ENCODE measurements around the gene NAXD.
"Not testable (repeated sequence)": the region's sequence is repeated elsewhere in the genome, so short reads cannot be mapped to it uniquely, and the experiment has no call there.

DNA sequence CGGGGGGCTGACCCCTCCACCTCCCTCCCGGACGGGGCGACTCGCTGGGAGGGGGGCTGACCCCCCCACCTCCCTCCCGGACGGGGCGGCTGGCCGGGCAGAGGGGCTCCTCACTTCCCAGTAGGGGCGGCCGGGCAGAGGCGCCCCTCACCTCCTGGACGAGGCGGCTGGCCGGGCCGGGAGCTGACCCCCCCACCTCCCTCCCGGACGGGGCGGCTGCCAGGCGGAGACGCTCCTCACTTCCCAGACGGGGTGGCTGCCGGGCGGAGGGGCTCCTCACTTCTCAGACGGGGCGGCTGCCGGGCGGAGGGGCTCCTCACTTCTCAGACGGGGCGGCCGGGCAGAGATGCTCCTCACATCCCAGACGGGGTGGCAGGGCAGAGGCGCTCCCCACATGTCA, 9.1 kb upstream of the NAXD start:
- TF ChIP-seq, protein P1, sequence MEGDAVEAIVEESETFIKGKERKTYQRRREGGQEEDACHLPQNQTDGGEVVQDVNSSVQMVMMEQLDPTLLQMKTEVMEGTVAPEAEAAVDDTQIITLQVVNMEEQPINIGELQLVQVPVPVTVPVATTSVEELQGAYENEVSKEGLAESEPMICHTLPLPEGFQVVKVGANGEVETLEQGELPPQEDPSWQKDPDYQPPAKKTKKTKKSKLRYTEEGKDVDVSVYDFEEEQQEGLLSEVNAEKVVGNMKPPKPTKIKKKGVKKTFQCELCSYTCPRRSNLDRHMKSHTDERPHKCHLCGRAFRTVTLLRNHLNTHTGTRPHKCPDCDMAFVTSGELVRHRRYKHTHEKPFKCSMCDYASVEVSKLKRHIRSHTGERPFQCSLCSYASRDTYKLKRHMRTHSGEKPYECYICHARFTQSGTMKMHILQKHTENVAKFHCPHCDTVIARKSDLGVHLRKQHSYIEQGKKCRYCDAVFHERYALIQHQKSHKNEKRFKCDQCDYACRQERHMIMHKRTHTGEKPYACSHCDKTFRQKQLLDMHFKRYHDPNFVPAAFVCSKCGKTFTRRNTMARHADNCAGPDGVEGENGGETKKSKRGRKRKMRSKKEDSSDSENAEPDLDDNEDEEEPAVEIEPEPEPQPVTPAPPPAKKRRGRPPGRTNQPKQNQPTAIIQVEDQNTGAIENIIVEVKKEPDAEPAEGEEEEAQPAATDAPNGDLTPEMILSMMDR (IDR thresholded peaks at IDR 0.05; ENCODE audit: poor library complexity, severe bottlenecking), result not testable (repeated sequence)
- not testable (repeated sequence) for TF ChIP-seq RAD21 (conservative IDR thresholded peaks at IDR 0.05); POLR2AphosphoS5 (IDR thresholded peaks at IDR 0.05); EZH2 (IDR thresholded peaks at IDR 0.05; ENCODE audit: borderline replicate concordance, insufficient read depth, low read length, poor library complexity, severe bottlenecking); EP300 (conservative IDR thresholded peaks at IDR 0.05; ENCODE audit: poor library complexity, severe bottlenecking); SMC3 (conservative IDR thresholded peaks at IDR 0.05; ENCODE audit: poor library complexity); TAF1 (IDR thresholded peaks at IDR 0.05; ENCODE audit: low read depth); MXI1 (conservative IDR thresholded peaks at IDR 0.05; ENCODE audit: poor library complexity, severe bottlenecking)
- TF ChIP-seq, protein P2, sequence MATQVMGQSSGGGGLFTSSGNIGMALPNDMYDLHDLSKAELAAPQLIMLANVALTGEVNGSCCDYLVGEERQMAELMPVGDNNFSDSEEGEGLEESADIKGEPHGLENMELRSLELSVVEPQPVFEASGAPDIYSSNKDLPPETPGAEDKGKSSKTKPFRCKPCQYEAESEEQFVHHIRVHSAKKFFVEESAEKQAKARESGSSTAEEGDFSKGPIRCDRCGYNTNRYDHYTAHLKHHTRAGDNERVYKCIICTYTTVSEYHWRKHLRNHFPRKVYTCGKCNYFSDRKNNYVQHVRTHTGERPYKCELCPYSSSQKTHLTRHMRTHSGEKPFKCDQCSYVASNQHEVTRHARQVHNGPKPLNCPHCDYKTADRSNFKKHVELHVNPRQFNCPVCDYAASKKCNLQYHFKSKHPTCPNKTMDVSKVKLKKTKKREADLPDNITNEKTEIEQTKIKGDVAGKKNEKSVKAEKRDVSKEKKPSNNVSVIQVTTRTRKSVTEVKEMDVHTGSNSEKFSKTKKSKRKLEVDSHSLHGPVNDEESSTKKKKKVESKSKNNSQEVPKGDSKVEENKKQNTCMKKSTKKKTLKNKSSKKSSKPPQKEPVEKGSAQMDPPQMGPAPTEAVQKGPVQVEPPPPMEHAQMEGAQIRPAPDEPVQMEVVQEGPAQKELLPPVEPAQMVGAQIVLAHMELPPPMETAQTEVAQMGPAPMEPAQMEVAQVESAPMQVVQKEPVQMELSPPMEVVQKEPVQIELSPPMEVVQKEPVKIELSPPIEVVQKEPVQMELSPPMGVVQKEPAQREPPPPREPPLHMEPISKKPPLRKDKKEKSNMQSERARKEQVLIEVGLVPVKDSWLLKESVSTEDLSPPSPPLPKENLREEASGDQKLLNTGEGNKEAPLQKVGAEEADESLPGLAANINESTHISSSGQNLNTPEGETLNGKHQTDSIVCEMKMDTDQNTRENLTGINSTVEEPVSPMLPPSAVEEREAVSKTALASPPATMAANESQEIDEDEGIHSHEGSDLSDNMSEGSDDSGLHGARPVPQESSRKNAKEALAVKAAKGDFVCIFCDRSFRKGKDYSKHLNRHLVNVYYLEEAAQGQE (IDR thresholded peaks at IDR 0.05; ENCODE audit: borderline replicate concordance), result not testable (repeated sequence)

Measured in neural cell (in vitro differentiated cells).